Calu3 (cell line): ENCODE measurements around the gene DHODH. TPM values are rescaled to one million over a fixed set of nuclear protein-coding genes. Genes with fewer than 3 reads are reported as not detected.

Source experiments
- BruUV-seq: library from RNA; stranded (reverse); fragments of 400-500 nt; replicated peaks from 2 replicates; lab custom pipeline; 2021; lab: Mats Ljungman, UMichigan
- CTCF ChIA-PET: fragments of 300-600 bp; sonication (Branson Sonifier 250); formaldehyde crosslinking; loops from one replicate; lab custom pipeline; 2022; ENCODE audit warnings: antibody characterized with exemption; lab: Charles Lee
- DNase-seq: peaks from one replicate; pipeline ENCODE4 v3.0.0; 2022
- H3K27ac Mint-ChIP-seq: one replicate; pipeline ENCODE4 v1.8.0; 2022; ENCODE audit warnings: mixed read lengths; ENCODE audit not compliant: unreplicated experiment
- H3K27me3 Mint-ChIP-seq: one replicate; pipeline ENCODE4 v1.8.0; 2022; ENCODE audit warnings: mixed read lengths; ENCODE audit not compliant: unreplicated experiment
- H3K36me3 Mint-ChIP-seq: one replicate; pipeline ENCODE4 v1.8.0; 2022; ENCODE audit warnings: mild to moderate bottlenecking, moderate library complexity, mixed read lengths; ENCODE audit not compliant: insufficient read depth, unreplicated experiment
- H3K4me1 Mint-ChIP-seq: one replicate; pipeline ENCODE4 v1.8.0; 2022; ENCODE audit warnings: mild to moderate bottlenecking, low read depth, mixed read lengths; ENCODE audit not compliant: unreplicated experiment
- H3K4me3 Mint-ChIP-seq: one replicate; pipeline ENCODE4 v1.8.0; 2022; ENCODE audit warnings: mild to moderate bottlenecking, low read depth, moderate library complexity, mixed read lengths; ENCODE audit not compliant: unreplicated experiment
- H3K9me3 Mint-ChIP-seq: one replicate; pipeline ENCODE4 v1.8.0; 2022; ENCODE audit warnings: low read depth, mixed read lengths; ENCODE audit not compliant: unreplicated experiment
- CTCF ChIP-seq: fragments of 200-600 bp; IDR thresholded peaks from one replicate; pipeline ENCODE4 v1.8.0; 2022; ENCODE audit warnings: antibody characterized with exemption; ENCODE audit not compliant: unreplicated experiment
- intact Hi-C: fragments of 100-400 bp; cut with micrococcal nuclease; formaldehyde crosslinking; loops from one replicate; pipeline ENCODE4 v1.10.0; 2022; ENCODE audit not compliant: unreplicated experiment
- total RNA-seq: library from RNA; stranded (reverse); gene quantifications from 2 replicates; pipeline ENCODE4 v1.2.3, GENCODE V29; 2022

The DHODH gene
- total RNA-seq, 1 experiment from 2014 or later: 21.3 TPM

GRCh38 chr16:71972356-71972755 lies 36.2 kb upstream of the DHODH start:
- H3K4me3 Mint-ChIP-seq: no peak overlapping the region
- DNase-seq: no peak
- no peaks in the 10 kb centered on the region for H3K36me3 Mint-ChIP-seq
- CTCF ChIA-PET: interaction anchor here (1.2 kb wide), 1 partner anchor 11 kb away, joined by 3 read pairs; no protein-coding TSS in a partner anchor
- no peak overlapping the region for H3K27ac Mint-ChIP-seq
- TF ChIP-seq CTCF: no peak
- H3K9me3 Mint-ChIP-seq: no peaks in the 10 kb centered on the region
- intact Hi-C loops: no loop called here
- no TSS peak for BruUV-seq
- H3K27me3 Mint-ChIP-seq: peaks cover 8% of the 10 kb centered on the region
- no peaks in the 10 kb centered on the region for H3K4me1 Mint-ChIP-seq

- BruUV-seq: no TSS peak
- CTCF ChIA-PET: interaction anchor here (1.2 kb wide), 1 partner anchor 12 kb away, joined by 3 read pairs; no protein-coding TSS in a partner anchor
- Mint-ChIP-seq H3K27me3 (peaks cover 8% of the 10 kb centered on the region), H3K9me3 (no peaks in the 10 kb centered on the region), H3K4me1 (no peaks in the 10 kb centered on the region), H3K27ac (no peak overlapping the region), H3K4me3 (no peak overlapping the region), H3K36me3 (no peaks in the 10 kb centered on the region)
- intact Hi-C loops: no loop called here
- TF ChIP-seq CTCF: no peak
- DNase-seq: no peak
Measured at GRCh38 chr16:71973001-71973400, 35.5 kb upstream of the DHODH start.

GRCh38 chr16:71974068-71974818 lies 34.3 kb upstream of the DHODH start:
- H3K9me3 Mint-ChIP-seq: no peaks in the 10 kb centered on the region
- no peaks in the 10 kb centered on the region for H3K4me1 Mint-ChIP-seq
- CTCF ChIA-PET: interaction anchor here (0.6 to 0.7 kb wide), 2 partner anchors 75 to 92 kb away, joined by 3 to 5 read pairs; no protein-coding TSS in a partner anchor
- H3K4me3 Mint-ChIP-seq: no peak overlapping the region
- no peak for TF ChIP-seq CTCF
- no peak overlapping the region for H3K27ac Mint-ChIP-seq
- no peak for DNase-seq
- H3K36me3 Mint-ChIP-seq: no peaks in the 10 kb centered on the region
- peaks cover 12% of the 10 kb centered on the region for H3K27me3 Mint-ChIP-seq
- intact Hi-C loops: no loop called here
- BruUV-seq: no TSS peak

DNA sequence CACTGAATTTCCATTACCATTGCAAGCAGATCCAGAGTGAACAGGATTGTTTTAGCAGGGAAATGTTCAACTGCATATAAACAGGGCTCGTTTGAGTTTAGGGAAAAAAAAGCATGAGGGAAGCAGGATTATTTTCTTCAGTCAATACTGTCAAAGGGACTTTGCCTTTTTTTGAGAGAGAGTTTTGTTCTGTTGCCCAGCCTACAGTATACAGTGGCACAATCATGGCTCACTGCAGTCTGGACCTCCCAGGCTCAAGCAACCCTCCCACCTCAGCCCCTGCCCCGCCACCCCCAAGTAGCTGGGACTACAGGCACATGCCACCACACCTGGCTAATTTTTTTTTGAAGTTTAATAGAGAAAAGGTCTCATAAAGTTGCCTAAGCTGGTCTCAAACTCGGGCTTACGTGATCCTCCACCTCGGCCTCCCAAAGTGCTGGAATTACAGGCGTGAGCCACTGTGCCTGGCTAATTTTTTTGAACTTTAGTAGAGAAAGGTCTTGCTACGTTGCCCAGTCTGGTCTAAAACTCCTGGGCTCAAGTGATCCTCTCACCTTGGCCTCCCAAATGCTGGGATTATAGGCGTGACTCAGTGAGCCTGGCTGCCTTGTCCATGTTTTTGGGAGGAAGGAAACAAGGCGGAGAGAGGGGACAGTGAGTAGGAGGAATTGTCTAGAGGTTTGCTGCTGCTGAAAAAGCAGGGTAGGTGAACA lies 23.1 kb upstream of the DHODH start:
- intact Hi-C loops: no loop called here
- H3K27ac Mint-ChIP-seq: no peak overlapping the region
- peaks cover 58% of the 10 kb centered on the region for H3K27me3 Mint-ChIP-seq
- H3K36me3 Mint-ChIP-seq: no peaks in the 10 kb centered on the region
- H3K4me3 Mint-ChIP-seq: no peak overlapping the region
- no peaks in the 10 kb centered on the region for H3K9me3 Mint-ChIP-seq
- CTCF ChIA-PET: interaction anchor here (0.7 kb wide), 1 partner anchor 76 kb away, joined by 6 read pairs; no protein-coding TSS in a partner anchor
- no TSS peak for BruUV-seq
- no peak for TF ChIP-seq CTCF
- no peak for DNase-seq
- no peaks in the 10 kb centered on the region for H3K4me1 Mint-ChIP-seq
